ENCODE results near the gene MCC.

DNA sequence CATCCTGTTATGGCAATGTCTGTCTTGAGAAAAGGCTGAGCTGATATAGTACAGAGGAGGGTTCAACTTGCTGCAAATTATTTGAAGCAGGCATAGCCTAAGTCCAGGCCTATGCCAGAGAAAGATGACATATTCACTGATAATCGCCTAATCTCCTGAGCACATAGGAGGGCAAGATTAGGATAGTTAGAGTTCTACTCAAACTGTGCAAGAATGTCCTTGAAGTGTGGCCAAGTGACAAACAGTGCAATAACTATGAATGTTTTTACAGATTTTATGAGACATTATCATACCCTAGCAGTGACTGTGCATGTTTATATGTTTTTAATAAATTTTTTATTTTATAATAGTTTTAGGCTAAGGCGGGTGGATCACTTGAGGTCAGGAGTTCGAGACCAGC lies 149.6 kb downstream of the MCC start:
- no peak for TF ChIP-seq EZH2 (IDR thresholded peaks at IDR 0.05)
- TF ChIP-seq, protein P1, sequence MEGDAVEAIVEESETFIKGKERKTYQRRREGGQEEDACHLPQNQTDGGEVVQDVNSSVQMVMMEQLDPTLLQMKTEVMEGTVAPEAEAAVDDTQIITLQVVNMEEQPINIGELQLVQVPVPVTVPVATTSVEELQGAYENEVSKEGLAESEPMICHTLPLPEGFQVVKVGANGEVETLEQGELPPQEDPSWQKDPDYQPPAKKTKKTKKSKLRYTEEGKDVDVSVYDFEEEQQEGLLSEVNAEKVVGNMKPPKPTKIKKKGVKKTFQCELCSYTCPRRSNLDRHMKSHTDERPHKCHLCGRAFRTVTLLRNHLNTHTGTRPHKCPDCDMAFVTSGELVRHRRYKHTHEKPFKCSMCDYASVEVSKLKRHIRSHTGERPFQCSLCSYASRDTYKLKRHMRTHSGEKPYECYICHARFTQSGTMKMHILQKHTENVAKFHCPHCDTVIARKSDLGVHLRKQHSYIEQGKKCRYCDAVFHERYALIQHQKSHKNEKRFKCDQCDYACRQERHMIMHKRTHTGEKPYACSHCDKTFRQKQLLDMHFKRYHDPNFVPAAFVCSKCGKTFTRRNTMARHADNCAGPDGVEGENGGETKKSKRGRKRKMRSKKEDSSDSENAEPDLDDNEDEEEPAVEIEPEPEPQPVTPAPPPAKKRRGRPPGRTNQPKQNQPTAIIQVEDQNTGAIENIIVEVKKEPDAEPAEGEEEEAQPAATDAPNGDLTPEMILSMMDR (IDR thresholded peaks at IDR 0.05): no peak
